Natural killer cell (primary cell): ENCODE results near the gene MYMX. TPM values are rescaled to one million over a fixed set of nuclear protein-coding genes. Genes with fewer than 3 reads are reported as not detected.

ENCODE experiments used
- ATAC-seq, 3 donors: fragments of 150-1000 bp in 2 of 3; fragments of 200-7000 bp in 1 of 3; cut with Tn5 transposase; 1 replicate in 1 of 3; 2 replicates in 2 of 3; pipeline ENCODE4 v1.10.0; 2021; ENCODE audit warnings: mild to moderate bottlenecking in 2 of 3, moderate library complexity in 2 of 3
- DNase-seq, 2 donors: peaks; one replicate each; pipeline versions ENCODE4 v3.0.0 to v3.0.0-alpha.2; 2013 to 2021; ENCODE audit warnings: mixed read lengths in 1 of 2
- H3K27ac ChIP-seq: one replicate; pipeline ENCODE4 v1.5.1; 2013; ENCODE audit warnings: mild to moderate bottlenecking, low read length
- H3K27me3 ChIP-seq: one replicate; pipeline ENCODE4 v1.6.1; 2013; ENCODE audit warnings: low read length; ENCODE audit not compliant: control insufficient read depth, insufficient read depth
- H3K36me3 ChIP-seq: one replicate; pipeline ENCODE4 v1.6.1; 2013; ENCODE audit warnings: low read length; ENCODE audit not compliant: control insufficient read depth, insufficient read depth
- H3K4me1 ChIP-seq: one replicate; pipeline ENCODE4 v1.6.1; 2013; ENCODE audit warnings: low read length; ENCODE audit not compliant: control insufficient read depth, insufficient read depth
- H3K4me3 ChIP-seq: one replicate; pipeline ENCODE4 v1.5.1; 2013; ENCODE audit warnings: low read length
- H3K9me3 ChIP-seq: one replicate; pipeline ENCODE4 v1.6.1; 2013; ENCODE audit warnings: low read length; ENCODE audit not compliant: control insufficient read depth, insufficient read depth
- H3K27ac Mint-ChIP-seq, 2 donors: one replicate each; pipeline ENCODE4 v1.8.0; 2022; ENCODE audit warnings: mild to moderate bottlenecking in 2 of 2, mixed read lengths in 2 of 2, moderate library complexity in 1 of 2
- H3K27me3 Mint-ChIP-seq, 2 donors: one replicate each; pipeline ENCODE4 v1.8.0; 2022; ENCODE audit warnings: low read depth in 2 of 2, mixed read lengths in 2 of 2
- H3K36me3 Mint-ChIP-seq: one replicate; pipeline ENCODE4 v1.8.0; 2022; ENCODE audit warnings: mixed read lengths
- H3K4me1 Mint-ChIP-seq, 2 donors: one replicate each; pipeline ENCODE4 v1.8.0; 2022; ENCODE audit warnings: mixed read lengths in 2 of 2
- H3K4me3 Mint-ChIP-seq: one replicate; pipeline ENCODE4 v1.8.0; 2022; ENCODE audit warnings: mild to moderate bottlenecking, moderate library complexity, mixed read lengths
- H3K9me3 Mint-ChIP-seq, 2 donors: one replicate each; pipeline ENCODE4 v1.8.0; 2022; ENCODE audit warnings: mixed read lengths in 2 of 2
- CTCF ChIP-seq: fragments of 200-600 bp; IDR thresholded peaks from one replicate; pipeline ENCODE4 v1.8.0; 2022; ENCODE audit warnings: antibody characterized with exemption
- WGBS: methylation state at CpG from one replicate; pipeline ENCODE4 v1.1.7; 2013; ENCODE audit warnings: missing lambda C conversion rate; ENCODE audit not compliant: insufficient coverage; 5-methylcytosine and 5-hydroxymethylcytosine counted together
- intact Hi-C: fragments of 100-400 bp; cut with micrococcal nuclease; formaldehyde crosslinking; loops from one replicate; pipeline ENCODE4 v1.14.2; 2022
- total RNA-seq, 4 donors: library from RNA; stranded (reverse); fragments of 120-200 nt in 1 of 4; gene quantifications; one replicate each; pipeline versions ENCODE4 v1.2.3 to v1.2.4, GENCODE V29; 2013 to 2022

The MYMX gene
- total RNA-seq, 3 donors from 2014 or later (not counting 1 experiment from before 2014, with no cell fraction given): not detected

GRCh38 chr6:44251576-44252524, 35.1 kb downstream of the MYMX start:
- H3K9me3 Mint-ChIP-seq: no peaks in the 10 kb centered on the region
- intact Hi-C loops: no loop called here
- no peaks in the 10 kb centered on the region for H3K27me3 ChIP-seq
- H3K4me1 Mint-ChIP-seq: peaks cover 65 to 71% of the 10 kb centered on the region in 2 donors
- peaks cover 66% of the 10 kb centered on the region for H3K36me3 ChIP-seq
- ATAC-seq: no peak
- H3K9me3 ChIP-seq: no peaks in the 10 kb centered on the region
- H3K27ac ChIP-seq: no peak overlapping the region
- peak in 1 of 2 donors; percentile 19 for DNase-seq
- H3K4me1 ChIP-seq: peaks cover 27% of the 10 kb centered on the region
- no peak overlapping the region for H3K4me3 ChIP-seq
- no peaks in the 10 kb centered on the region for H3K27me3 Mint-ChIP-seq
- TF ChIP-seq CTCF: no peak
- peak overlapping the region; percentile 6 to 11 for H3K27ac Mint-ChIP-seq
- peaks cover 18% of the 10 kb centered on the region for H3K36me3 Mint-ChIP-seq
- WGBS: 91% methylated on average over 13 of the region's 14 CpGs
- no peak overlapping the region for H3K4me3 Mint-ChIP-seq

DNA sequence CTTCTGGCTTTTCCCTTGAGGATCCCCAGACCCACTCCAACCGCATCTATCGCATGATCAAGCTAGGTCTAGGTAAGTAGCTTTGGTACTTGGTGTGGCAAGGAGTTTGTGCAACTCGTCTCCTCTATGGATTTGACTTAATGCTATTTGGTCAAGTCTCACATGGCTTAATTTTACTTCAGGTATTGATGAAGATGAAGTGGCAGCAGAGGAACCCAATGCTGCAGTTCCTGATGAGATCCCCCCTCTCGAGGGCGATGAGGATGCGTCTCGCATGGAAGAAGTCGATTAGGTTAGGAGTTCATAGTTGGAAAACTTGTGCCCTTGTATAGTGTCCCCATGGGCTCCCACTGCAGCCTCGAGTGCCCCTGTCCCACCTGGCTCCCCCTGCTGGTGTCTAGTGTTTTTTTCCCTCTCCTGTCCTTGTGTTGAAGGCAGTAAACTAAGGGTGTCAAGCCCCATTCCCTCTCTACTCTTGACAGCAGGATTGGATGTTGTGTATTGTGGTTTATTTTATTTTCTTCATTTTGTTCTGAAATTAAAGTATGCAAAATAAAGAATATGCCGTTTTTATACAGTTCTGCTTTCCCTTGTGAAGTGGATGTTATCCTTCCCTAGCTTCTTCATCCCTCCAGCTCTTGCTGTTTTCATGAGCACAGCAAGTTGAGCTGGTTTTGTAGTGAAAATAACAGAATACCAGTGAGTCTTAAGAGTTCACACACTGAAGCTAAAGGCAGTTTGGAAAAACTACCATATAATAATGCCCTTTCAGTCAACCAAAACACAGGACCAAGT, 36.8 kb downstream of the MYMX start:
- peaks cover 66% of the 10 kb centered on the region for H3K36me3 ChIP-seq
- Mint-ChIP-seq H3K4me3 (peak overlapping the region; percentile 37), H3K27me3 (no peaks in the 10 kb centered on the region), H3K27ac (peak overlapping the region; percentile 90 to 97), H3K36me3 (peaks cover 16% of the 10 kb centered on the region), H3K9me3 (no peaks in the 10 kb centered on the region), H3K4me1 (peaks cover 59 to 68% of the 10 kb centered on the region in 2 donors)
- H3K9me3 ChIP-seq: no peaks in the 10 kb centered on the region
- H3K4me1 ChIP-seq: peaks cover 29% of the 10 kb centered on the region
- no peak overlapping the region for H3K27ac ChIP-seq
- TF ChIP-seq CTCF: peak; percentile 46
- intact Hi-C loops: no loop called here
- peak in 1 of 2 donors; percentile 79 for DNase-seq
- H3K4me3 ChIP-seq: no peak overlapping the region
- ATAC-seq: peak in 1 of 3 donors; percentile 24
- no peaks in the 10 kb centered on the region for H3K27me3 ChIP-seq
- WGBS: 75% methylated on average over 7 of the region's 10 CpGs

DNA sequence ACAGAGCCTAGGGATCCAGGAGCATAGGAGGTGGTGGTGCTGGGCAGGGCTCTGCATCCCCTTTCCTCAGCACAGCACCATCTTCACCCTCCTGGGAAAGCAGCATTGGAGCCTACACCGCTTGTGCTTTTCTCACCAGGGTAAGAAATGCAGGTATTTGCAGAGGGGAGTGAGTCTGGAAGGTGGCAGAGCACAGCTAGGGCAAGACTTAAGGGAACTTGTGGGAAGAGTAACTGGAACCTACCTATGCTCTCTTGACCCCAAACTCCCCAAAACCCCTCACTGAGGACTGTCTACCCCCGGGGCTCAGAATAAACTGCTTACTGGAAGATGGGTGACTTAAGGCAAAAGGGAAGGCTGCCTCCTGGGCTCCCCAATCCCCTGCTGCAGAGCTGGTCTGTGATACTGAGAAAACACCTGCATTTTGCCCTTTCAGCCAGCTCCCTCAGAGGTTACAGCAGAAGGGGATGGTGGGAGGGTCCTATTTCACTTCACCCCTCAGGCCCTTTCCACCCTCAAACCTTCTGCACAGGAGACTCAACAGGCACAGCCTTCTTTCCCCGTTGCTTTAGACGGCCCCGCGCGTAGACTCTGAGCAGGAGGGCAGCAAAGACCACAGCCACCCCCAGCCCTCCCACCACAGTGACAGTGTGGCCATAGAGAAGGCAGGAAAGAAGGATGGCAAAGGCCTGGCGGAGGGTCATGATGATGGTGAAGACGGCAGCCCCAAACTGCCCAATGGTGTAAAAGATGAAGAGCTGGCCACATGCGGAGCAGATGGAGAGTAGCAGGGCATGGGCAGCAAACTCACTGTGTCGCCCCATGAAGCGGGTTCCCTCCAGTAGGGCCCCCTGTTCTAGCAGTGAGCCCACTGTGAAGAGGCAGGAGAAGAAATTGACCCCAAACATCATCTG, 37.7 kb downstream of the MYMX start:
- TF ChIP-seq CTCF: no peak
- ATAC-seq: no peak
- Mint-ChIP-seq H3K4me1 (peaks cover 55 to 66% of the 10 kb centered on the region in 2 donors), H3K9me3 (no peaks in the 10 kb centered on the region), H3K4me3 (peak overlapping the region; percentile 86), H3K27me3 (no peaks in the 10 kb centered on the region), H3K27ac (peak overlapping the region; percentile 90 to 97), H3K36me3 (peaks cover 10% of the 10 kb centered on the region)
- H3K4me3 ChIP-seq: no peak overlapping the region
- H3K9me3 ChIP-seq: no peaks in the 10 kb centered on the region
- H3K4me1 ChIP-seq: peaks cover 23% of the 10 kb centered on the region
- peaks cover 63% of the 10 kb centered on the region for H3K36me3 ChIP-seq
- intact Hi-C loops: no loop called here
- DNase-seq: peak in 1 of 2 donors; percentile 18
- WGBS: 79% methylated on average over 10 of the region's 12 CpGs
- no peak overlapping the region for H3K27ac ChIP-seq
- H3K27me3 ChIP-seq: no peaks in the 10 kb centered on the region
